H1 (cell line): ENCODE measurements around the gene ZHX3. TPM values are rescaled to one million over a fixed set of nuclear protein-coding genes. Genes with fewer than 3 reads are reported as not detected.

ENCODE experiments used
- CHD7 ChIP-seq: fragments of 300-600 bp; sonication (generic); IDR thresholded peaks from 2 replicates; pipeline ENCODE4 v1.7.1; 2012; ENCODE audit warnings: low read length, moderate library complexity, mild to moderate bottlenecking, inconsistent platforms; ENCODE audit not compliant: insufficient replicate concordance
- EGR1 ChIP-seq: IDR thresholded peaks from 2 replicates; pipeline ENCODE4 v1.6.1; 2011; ENCODE audit warnings: low read depth, low read length, borderline replicate concordance
- polyA plus RNA-seq, 7 experiments: library from polyadenylated mRNA; depleted of rRNA in 3 of 7; stranded (reverse) in 5 of 7; unstranded in 2 of 7; fragments of >200 nt in 5 of 7; fragments of 200-250 nt in 2 of 7; gene quantifications; 1 replicate in 5 of 7; 2 replicates in 1 of 7; 4 replicates in 1 of 7; pipeline versions ENCODE4 v1.2.1 to v1.2.3, GENCODE V29; 2011 to 2013; ENCODE audit warnings: missing spikeins in 2 of 7, mixed read lengths in 2 of 7
- total RNA-seq: library from RNA; stranded (reverse); fragmentation: NEBNext Ultra II Directional; extraction: Animal tissue kit (Norgen Biotek cat#: 25700); gene quantifications from 2 replicates; pipeline ENCODE4 v1.2.1, GENCODE V29; 2021

The ZHX3 gene
- total and polyA plus RNA-seq, 2 of the 8 experiments (the other 6 are each of a cell fraction or from before 2014, with no cell fraction given) = 1.00 to 7.8 TPM

- TF ChIP-seq CHD7 (no peak), EGR1 (no peak)
- TF ChIP-seq, all 59 proteins: peak for 0
Measured at GRCh38 chr20:41222703-41223102, 94.8 kb downstream of the ZHX3 start (continued).
